GM21528 (cell line): ENCODE data around the gene PYHIN1.
A peak's percentile ranks its signal among the peaks of the same experiment; 100 is the strongest.

Experiments used
- ATAC-seq: cut with Tn5 transposase; IDR thresholded peaks from one replicate; pipeline ENCODE4 v1.9.1; 2021; ENCODE audit warnings: mild to moderate bottlenecking, moderate library complexity; ENCODE audit not compliant: unreplicated experiment, low FRiP score

Gene PYHIN1

GRCh38 chr1:159011751-159012150 is 80.4 kb downstream of the PYHIN1 start:
- no peak for ATAC-seq

- ATAC-seq: no peak
Observed at GRCh38 chr1:159012495-159012894, 81.1 kb downstream of the PYHIN1 start.

GRCh38 chr1:159014003-159014571 is 82.7 kb downstream of the PYHIN1 start:
- no peak for ATAC-seq

DNA sequence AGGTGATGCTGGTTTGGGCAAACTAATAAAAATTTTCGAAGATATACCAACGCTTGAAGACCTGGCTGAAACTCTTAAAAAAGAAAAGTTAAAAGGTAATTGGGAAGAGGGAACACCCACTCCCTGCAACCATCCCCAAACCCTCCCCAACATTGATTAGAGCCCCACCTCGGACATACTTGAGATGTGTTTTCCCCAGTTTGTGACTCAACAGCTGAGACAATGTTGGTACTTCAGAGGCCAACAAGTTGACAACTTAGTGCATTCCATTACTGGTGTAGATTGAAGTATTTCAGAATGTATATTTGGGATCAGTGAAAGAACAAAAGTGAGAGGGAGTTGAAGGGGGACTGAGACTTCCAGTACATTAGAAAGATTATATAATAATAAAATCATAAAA is 83.5 kb downstream of the PYHIN1 start:
- no peak for ATAC-seq

GRCh38 chr1:159015440-159015909 is 84.1 kb downstream of the PYHIN1 start:
- peak; percentile 97 for ATAC-seq

- ATAC-seq: no peak
Observed at GRCh38 chr1:159023723-159024122, 92.4 kb downstream of the PYHIN1 start.

- ATAC-seq: no peak
Observed at GRCh38 chr1:159025043-159025442, 93.7 kb downstream of the PYHIN1 start.
